GM21367 (cell line): ENCODE results near the gene LTB.
"Not testable (repeated sequence)": the region's sequence is repeated elsewhere in the genome, so short reads cannot be mapped to it uniquely, and the experiment has no call there.

Experiments
- ATAC-seq: cut with Tn5 transposase; IDR thresholded peaks from one replicate; pipeline ENCODE4 v1.9.1; 2021; ENCODE audit not compliant: unreplicated experiment

Gene LTB

GRCh38 chr6:31609519-31610406 lies 27.5 kb upstream of the LTB start:
- no peak for ATAC-seq

GRCh38 chr6:31607317-31607716 lies 25.1 kb upstream of the LTB start:
- no peak for ATAC-seq

GRCh38 chr6:31597006-31597405 lies 14.8 kb upstream of the LTB start:
- ATAC-seq = no peak

- no peak for ATAC-seq
These were observed 10.2 kb upstream of the LTB start for GRCh38 chr6:31592396-31592771.

- ATAC-seq = not testable (repeated sequence)
These were observed 8.5 kb upstream of the LTB start for GRCh38 chr6:31590691-31591090.

- ATAC-seq = no peak
These were observed 6.8 kb upstream of the LTB start for GRCh38 chr6:31588871-31589650.

GRCh38 chr6:31587791-31588777 lies 5.9 kb upstream of the LTB start:
- ATAC-seq = no peak

GRCh38 chr6:31586599-31587281 lies 4.5 kb upstream of the LTB start:
- ATAC-seq = no peak

- ATAC-seq = no peak
These were observed 3.8 kb upstream of the LTB start, which contains the start of gene LST1 for GRCh38 chr6:31586008-31586407. Gene LST1 (plus strand): TSS chr6:31586277. CDS start chr6:31587300, 1,023 bp downstream.

GRCh38 chr6:31585491-31585890 lies 3.3 kb upstream of the LTB start:
- ATAC-seq = no peak

GRCh38 chr6:31581434-31582229 lies 592 bp downstream of the LTB start:
- no peak for ATAC-seq

- peak; percentile 43 for ATAC-seq
These were observed 1.3 kb downstream of the LTB start for GRCh38 chr6:31580807-31581433.

GRCh38 chr6:31580438-31580740 lies 1.8 kb downstream of the LTB start:
- no peak for ATAC-seq

- ATAC-seq = no peak
These were observed 2.4 kb downstream of the LTB start for GRCh38 chr6:31579546-31580437.

- ATAC-seq = no peak
These were observed 3.1 kb downstream of the LTB start for GRCh38 chr6:31579119-31579505.

GRCh38 chr6:31578184-31579118 lies 3.8 kb downstream of the LTB start:
- no peak for ATAC-seq

GRCh38 chr6:31577579-31577966 lies 4.7 kb downstream of the LTB start:
- no peak for ATAC-seq
